Measurements from ENCODE around the gene AKAP8.

The AKAP8 gene

DNA sequence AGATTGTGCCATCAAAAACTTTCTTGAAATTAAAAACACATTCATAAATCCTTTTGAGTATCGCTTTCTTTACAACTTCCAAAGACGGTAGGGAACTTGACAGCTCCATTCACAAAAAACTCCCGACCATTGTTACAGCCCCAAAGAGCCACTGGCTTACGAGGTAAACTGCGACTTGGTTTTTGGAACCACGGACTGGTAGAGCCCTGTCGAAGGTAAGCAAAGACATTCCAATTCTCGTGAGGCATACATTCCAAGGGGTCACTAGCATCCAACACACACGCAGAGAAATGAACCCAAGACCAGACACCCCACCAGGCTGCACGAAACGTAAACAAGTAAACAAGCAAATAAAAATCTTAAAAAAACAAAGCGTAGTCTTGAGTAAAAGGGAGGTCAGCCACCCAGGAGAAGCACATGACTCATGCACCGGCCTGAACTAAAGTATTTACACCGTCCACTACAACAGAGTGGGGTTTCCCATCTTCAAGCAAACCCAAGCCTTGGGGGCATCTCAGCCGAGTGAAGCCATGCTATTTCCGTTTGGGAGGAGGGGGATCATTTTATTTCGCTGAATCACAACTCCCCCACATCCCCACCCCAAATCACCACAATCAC is 48.7 kb downstream of the AKAP8 start:
- DNase-seq, result peak; percentile 46

DNA sequence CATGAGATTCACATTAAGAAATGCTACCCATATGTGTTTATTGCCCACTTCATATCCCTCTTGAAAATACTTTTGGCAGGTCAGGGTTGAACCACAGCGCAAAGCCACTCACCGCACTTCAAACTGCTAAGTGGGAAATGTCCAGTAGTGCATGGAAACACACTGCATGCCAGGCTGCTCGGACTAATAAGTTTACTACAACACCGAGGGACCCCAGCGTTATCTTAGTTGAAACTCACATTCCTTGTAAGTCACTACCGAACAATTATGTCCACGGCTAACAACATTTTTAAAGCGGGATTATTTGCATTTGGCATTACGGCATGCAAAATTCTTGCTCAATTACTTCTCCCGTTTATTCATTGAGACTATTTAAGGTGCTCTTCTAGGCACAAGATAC is 51.3 kb downstream of the AKAP8 start:
- DNase-seq, result no peak

DNA sequence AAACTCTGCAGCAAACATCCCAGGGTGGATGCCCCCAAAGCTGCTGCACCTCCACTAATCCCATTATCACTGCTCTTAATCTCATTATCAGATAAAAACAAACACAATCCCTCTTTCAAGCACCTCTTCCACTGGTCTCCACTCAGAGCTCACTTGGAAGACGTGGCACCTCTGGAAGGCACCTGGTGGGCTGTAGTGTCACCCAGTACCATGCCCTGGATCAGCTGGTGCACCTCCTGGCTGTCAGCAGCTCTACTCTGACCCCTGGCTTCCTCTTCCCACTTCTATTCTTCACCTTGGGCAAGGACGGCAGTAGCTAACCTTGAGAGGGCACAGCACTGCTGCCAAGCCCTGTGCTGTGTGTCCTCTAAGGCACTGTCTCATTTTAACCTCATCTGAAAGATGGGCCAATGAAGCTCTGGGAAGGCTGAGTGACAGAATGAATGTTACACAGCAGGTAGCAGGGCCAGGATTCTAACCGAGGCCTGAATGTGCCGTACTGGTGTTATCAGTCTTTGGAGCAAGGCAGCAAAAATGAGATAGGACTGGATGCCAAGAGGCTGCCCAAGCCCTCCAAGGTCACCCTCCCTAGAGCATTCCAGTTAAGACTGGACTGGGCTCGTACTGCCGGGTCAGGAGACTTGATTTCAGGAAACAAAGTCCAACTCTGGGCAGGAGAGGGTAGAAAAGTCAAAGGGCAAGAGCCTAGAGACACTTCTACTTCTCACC is 54.6 kb downstream of the AKAP8 start:
- DNase-seq, result no peak

DNA sequence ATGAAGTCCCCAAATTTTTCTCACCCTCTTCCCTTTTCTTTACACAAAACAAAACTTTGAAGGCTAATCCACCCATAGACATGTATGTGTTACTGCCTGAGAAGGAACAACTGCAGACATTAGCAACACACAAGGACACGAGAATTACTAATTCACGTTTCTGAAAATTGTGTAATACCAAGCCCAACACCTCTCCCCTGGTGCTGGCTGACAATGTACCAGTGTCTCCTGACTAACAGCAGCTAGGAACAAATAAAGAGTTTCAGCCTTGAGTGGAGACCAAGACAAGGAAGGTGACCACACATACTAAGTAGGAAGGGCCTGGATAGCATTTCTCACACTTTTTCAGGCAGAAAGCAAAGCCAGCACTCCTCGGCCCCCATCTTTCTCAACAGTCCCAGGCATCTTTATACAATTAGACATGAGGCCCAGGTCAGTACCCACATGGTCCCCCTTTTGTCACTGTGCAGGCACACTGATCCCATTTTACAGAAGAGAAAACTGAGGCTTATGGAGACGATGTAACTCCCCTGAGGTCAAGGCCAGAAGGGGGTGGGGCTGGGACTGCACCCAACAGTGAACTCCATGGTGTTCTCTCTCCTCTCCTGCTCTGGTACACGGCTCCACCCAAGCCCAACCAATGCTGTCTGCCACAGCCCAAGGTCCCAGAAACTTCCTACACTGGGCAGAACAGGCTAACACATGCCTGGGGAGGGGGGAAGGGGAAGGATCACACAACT is 55.9 kb downstream of the AKAP8 start:
- no peak for DNase-seq

DNA sequence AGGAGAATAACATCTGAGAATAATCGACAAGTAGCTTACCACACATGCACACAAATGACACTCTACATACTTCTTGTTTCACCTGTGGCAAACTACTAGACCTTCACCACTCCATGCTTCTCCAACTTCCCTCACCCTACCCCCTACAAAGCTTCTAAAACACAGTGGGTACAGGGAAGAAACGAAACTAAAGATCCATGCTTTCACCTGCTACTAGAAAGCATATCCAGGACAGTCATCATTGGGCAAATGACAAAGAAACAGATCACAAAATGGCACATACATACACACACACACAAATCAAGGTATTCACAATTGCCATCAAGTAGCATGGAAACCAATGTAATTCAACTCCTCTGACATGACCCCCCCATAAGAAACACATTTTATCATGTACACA is 57.8 kb downstream of the AKAP8 start:
- DNase-seq, result no peak

DNA sequence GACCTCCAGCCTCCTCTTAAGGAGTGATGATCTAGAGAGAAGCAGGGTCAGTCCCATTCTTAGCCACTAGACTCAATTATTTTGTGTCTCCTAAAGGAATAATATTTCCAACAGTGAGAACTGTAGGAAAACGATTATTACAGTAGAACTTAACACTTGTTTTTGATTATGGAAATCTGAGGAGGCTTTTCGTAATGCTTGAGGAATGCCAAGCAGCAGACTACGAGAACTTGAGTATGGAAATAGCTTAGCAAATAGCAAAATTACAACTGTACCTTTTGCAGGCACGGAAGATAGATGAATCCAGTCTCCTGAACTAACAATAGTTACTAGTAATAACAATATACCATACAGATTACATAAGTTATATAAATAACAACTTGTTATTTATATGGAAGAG is 59.5 kb downstream of the AKAP8 start:
- DNase-seq, result no peak

DNA sequence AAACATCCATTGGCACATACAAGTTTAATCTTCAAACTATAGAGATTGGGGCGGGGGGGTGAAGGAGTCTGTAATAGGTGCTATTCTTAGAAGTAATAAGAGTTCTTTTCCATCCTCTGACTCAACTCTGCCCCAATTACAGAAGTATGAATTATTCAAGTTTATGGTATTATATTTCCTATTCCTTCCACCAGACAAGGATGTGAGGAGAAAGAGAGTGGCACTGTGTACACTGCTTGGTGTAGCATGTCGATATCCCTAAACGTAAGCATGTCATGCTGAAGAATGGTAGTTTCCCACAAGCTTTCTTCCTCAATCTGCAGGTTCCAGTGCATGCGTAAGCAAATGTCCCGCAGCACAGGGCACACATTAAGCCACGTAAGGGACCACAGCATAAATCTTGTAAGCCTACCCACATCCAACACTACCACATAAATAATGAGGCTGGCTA is 61.3 kb downstream of the AKAP8 start:
- DNase-seq, result no peak

DNA sequence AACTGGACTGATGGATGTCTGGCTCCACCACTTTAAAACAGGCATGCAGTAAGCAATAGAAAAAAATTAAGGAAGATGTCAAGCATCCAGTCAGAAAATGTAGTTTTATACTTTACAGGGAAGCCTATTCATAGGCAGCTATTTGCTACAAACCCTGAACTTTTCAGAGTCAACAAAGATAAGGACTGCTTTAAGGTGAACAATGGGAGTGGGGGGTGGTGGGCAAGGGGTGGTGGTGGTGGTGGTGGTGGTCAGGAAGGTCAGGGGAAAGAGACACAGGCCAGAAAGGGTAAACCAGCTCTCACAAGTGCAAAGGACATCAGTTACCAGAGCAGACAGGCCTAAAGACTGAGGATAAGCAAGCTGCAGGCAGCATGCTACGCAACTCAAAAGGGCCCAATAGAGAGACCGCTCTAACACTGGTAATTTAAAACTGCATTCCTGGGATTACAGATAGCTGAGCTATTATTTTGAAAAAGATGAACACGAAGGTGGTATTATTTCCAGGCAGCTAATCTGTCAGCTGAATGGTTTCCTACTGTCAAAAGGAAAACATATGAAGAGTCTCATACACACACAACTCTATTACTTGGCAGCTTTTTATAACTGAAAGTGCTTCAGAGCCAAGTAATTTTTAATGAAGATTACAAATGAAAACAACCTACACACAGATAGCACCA is 62.1 kb downstream of the AKAP8 start:
- no peak for DNase-seq

DNA sequence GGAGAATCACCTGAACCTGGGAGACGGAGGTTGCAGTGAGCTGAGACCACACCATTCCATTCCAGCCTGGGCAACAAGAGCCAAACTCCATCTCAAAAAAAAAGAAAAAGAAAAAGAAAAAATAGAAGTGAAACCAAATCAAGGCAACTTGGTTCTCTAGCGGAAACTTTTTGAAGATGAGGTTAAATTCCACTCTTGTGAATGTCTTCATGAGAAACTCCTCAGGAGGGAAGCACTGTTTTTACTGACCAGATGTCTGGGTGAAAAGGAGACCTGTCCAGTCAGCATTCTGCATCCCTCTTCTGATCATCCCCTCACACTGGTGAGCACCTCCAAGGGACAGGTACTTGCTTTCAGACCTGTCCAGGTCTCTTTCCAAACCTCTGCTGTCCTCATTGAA is 63.1 kb downstream of the AKAP8 start:
- DNase-seq, result no peak

DNA sequence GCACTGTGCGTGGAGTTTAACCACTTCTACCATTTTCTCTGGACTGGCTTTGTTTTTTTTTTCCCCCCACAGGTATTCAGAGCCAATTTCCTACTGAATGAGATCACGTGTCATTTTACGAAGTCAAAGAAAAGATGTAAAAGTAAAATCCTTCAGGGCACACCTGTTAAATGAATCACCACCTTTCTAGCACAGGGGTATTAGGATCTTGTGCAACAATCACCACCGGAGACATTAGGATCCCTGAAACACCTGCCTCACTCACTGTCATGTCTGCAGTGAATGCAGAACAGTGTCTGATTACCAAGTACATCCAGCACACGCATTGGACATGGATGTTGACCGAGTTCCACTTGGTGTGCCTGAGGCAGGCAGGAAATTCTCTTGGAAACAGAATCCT is 64.5 kb downstream of the AKAP8 start:
- no peak for DNase-seq

DNA sequence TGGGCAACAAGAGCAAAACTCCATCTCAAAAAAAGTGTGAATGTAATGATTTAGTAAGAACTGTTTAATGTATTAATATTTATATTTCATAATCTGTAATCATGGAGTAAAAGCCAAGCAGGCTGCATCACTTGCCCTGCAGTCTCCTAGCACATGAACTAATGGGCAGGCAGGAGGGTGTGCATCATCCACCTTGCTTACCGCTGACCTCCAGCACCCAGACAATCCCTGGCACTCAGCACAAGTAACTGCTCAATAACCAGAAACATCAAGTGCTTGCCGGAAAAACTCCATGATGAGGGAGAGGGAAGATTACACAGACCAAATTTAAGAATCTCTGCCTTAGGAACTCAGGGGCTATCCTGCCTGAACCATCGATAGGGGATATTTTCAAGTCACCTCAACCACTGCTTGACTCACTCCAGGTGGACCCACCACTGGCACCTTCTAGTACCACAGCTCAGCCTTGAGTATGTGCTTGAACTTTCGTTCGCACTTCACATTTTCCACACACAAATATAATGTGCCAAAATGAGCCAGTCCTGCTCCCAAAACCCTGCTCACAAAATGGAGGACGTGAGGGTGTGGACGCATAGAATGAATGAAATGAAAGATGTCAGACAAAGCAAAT is 65.8 kb downstream of the AKAP8 start:
- no peak for DNase-seq

DNA sequence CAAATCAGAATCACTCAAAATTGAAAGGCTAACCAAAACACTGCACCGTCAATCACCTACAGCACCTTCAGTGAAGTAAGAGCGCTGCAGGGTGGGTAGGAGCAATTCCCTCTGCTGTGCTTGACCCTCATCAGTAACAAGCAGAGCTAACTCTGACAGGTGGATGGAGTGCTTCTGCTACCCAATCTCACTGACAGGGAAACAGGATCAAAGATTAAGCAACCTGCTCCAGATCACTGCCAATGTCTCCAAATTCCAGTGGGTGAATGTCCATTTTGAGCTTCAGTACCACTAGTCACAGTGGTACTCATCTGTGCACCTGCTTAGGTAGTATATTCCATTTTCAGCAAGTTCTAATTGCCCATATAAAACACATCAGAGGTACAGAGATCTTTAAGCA is 72.4 kb downstream of the AKAP8 start:
- DNase-seq, result no peak

DNA sequence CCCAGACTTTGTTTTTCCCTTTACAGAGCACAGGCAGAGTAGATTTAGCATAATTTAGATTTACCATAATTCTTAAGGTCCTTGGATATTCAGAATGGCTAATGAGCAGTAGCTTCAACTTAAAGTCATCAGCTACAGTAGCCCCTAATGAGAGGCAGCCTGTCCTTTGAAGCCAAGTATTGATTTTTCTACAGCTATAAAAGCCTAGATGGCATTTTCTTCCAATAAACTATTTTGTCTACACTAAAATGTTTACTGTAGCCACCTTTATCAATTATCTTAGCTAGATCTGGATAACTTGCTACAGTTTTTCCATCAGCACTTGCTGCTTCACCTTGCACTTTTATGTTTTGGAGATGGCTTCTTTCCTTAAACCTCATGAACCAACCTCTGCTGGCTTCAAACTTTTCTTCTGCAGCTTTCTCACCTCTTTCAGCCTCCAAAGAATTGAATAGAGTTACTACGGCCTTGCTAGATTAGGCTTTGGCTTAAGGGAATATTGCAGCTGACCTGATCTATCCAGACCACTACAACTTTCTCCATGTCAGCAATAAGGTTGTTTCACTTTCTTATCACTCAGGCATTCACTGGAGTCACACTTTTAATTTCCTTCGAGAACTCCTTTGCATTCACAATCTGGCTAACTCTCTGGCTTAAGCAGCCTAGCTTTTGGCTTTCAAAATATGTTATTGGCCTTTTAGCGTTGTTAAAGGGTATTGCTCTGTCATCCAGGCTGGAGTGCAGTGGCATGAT is 73.8 kb downstream of the AKAP8 start:
- DNase-seq, result no peak

DNA sequence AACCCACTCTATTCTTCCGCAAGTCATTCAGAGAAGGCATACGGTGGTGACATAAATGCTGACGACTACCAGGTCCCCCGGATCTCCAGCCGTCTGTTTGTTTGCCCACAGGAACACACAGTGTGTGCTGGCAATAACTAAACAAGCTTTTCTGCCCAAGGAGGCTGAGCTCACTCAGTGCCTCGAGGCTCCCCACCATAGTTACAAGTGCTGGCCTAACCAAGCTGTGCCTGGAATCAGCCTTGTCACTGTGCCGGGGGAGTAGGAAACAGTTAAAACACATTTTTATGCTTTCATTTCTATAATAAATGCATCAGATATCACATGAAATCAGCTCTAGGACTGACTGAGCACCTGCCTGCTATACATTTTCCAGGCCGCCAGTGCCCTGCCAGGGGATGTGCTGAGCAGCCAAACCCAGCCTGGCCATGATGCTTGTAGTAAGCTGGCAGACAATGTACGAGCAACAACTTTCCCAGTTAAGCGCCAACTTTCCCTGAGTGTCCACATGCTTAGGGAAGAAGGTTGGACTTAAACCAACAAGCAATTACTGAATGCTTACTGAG is 75.4 kb downstream of the AKAP8 start:
- no peak for DNase-seq
